GM19193 (cell line): ENCODE data around the gene SRGAP3.

ENCODE experiments used
- POLR2A ChIP-seq: IDR thresholded peaks from 4 replicates; pipeline ENCODE4 v1.6.1; 2011; ENCODE audit not compliant: insufficient read depth, insufficient read length; ENCODE audit errors: extremely low read depth

SRGAP3 gene

GRCh38 chr3:9266716-9267115 lies 17.3 kb upstream of the SRGAP3 start:
- TF ChIP-seq POLR2A, result no peak

- no peak for TF ChIP-seq POLR2A
Measured at GRCh38 chr3:9260305-9260704, 10.9 kb upstream of the SRGAP3 start.

- no peak for TF ChIP-seq POLR2A
Measured at GRCh38 chr3:9257092-9257491, 7.6 kb upstream of the SRGAP3 start.

- no peak for TF ChIP-seq POLR2A
Measured at GRCh38 chr3:9255976-9256375, 6.5 kb upstream of the SRGAP3 start.

GRCh38 chr3:9254764-9255163 lies 5.3 kb upstream of the SRGAP3 start:
- no peak for TF ChIP-seq POLR2A

GRCh38 chr3:9253327-9253726 lies 3.9 kb upstream of the SRGAP3 start:
- TF ChIP-seq POLR2A, result no peak

- TF ChIP-seq POLR2A, result no peak
Measured at GRCh38 chr3:9251055-9251786, 1.8 kb upstream of the SRGAP3 start.

GRCh38 chr3:9250236-9250635 lies 790 bp upstream of the SRGAP3 start:
- no peak for TF ChIP-seq POLR2A

GRCh38 chr3:9248522-9249271 lies 749 bp downstream of the SRGAP3 start:
- TF ChIP-seq POLR2A, result no peak

- TF ChIP-seq POLR2A, result no peak
Measured at GRCh38 chr3:9247941-9248521, 1.4 kb downstream of the SRGAP3 start.

- TF ChIP-seq POLR2A, result no peak
Measured at GRCh38 chr3:9247361-9247940, 2.0 kb downstream of the SRGAP3 start.

- TF ChIP-seq POLR2A, result no peak
Measured at GRCh38 chr3:9246189-9246588, 3.3 kb downstream of the SRGAP3 start.

GRCh38 chr3:9244495-9245183 lies 4.8 kb downstream of the SRGAP3 start:
- no peak for TF ChIP-seq POLR2A

- no peak for TF ChIP-seq POLR2A
Measured at GRCh38 chr3:9241956-9242355, 7.5 kb downstream of the SRGAP3 start.

GRCh38 chr3:9239680-9240079 lies 9.8 kb downstream of the SRGAP3 start:
- no peak for TF ChIP-seq POLR2A
